HG03460 (cell line): Measurements from ENCODE around the gene CILP2.

Experiments used
- ATAC-seq: cut with Tn5 transposase; IDR thresholded peaks from one replicate; pipeline ENCODE4 v1.9.1; 2021; ENCODE audit not compliant: unreplicated experiment

The CILP2 gene

GRCh38 chr19:19505669-19506326 is 32.3 kb upstream of the CILP2 start:
- ATAC-seq = no peak

- ATAC-seq = no peak
These were observed 31.5 kb upstream of the CILP2 start for GRCh38 chr19:19506592-19506991.

GRCh38 chr19:19507354-19507753 is 30.7 kb upstream of the CILP2 start:
- no peak for ATAC-seq

- no peak for ATAC-seq
These were observed 29.8 kb upstream of the CILP2 start for GRCh38 chr19:19508217-19508616.

DNA sequence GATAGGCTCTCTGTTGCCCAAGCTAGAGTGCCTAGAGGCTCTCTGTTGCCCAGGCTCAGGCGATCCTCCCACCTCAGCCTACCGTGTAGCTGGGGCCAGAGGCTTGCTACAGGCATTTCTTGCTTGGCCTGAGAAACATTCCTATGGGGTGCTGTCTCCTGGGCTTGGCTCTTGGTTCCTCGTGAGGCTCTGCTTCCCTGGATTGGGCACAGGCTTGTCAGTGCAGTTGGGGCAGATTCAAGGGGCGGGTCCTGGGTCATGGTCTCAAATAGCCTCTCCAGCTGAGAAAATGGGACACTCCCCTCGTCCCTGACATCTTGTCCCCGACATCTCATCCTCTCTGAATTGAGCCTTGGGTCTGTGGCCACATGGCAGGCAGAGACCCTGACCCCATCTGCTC is 27.6 kb upstream of the CILP2 start:
- ATAC-seq = no peak

DNA sequence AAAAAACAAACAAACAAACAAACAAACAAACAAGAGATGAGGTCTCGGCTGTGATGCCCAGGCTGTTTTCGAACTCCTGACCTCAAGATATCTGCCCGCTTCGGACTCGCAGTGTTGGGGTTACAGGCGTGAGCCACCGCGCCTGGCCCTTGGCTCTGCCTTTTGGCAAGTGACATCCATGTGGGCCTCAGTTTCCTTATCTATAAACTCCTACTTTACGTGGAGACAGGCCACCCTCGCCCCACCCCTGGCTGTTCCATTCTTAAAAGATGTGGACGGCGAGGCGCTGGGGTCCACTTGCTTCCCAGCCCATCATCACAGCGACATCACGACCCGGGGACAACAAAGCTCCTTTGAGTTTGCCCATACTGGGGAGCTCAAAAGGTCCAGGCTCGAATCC is 24.4 kb upstream of the CILP2 start:
- no peak for ATAC-seq

- ATAC-seq = no peak
These were observed 23.8 kb upstream of the CILP2 start for GRCh38 chr19:19514215-19514657.

DNA sequence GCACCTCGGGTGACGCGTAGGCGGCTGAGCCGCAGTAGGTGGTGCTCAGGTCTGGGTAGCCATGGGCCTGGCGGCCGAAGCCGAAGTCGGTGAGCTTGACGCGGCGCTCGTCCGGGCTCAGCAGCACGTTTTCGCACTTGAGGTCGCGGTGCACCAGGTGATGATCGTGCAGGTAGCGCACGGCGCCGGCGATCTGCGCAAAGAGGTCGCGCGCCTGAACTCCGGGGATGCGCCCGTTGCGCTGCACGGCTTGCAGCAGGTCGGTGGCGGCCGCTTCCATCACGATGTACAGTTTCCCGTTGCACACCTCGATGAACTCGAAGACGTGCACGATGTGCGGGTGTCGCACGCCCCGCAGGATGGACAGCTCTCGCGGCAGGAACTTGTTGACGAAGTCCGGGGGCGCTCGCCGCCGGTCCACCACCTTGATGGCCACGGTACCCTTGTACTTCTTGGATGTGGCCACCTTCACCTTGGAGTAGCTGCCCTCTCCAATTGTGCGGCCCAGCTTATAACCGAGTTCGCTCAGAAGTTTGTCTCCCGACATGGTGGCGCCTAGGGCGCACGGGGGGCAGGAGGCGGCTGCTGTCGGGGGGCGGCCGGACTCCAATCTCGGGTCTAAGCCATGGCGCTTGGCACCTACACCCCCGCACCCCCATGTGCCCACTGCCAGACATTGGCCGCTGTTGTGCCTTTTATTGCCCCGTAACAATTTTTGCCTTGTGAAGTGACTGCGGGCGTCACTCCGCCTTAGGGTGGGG is 23.0 kb upstream of the CILP2 start, which contains the start of gene TSSK6:
Gene TSSK6 (minus strand): TSS at position 668 of the 761 bp plus-strand sequence. CDS start 121 bp downstream, at position 547.
- no peak for ATAC-seq

GRCh38 chr19:19515642-19516519 is 22.2 kb upstream of the CILP2 start, which contains the start of gene NDUFA13:
NDUFA13 (plus strand) TSS chr19:19516225; CDS start chr19:19516239, 14 bp downstream.
- peak; percentile 92 for ATAC-seq

DNA sequence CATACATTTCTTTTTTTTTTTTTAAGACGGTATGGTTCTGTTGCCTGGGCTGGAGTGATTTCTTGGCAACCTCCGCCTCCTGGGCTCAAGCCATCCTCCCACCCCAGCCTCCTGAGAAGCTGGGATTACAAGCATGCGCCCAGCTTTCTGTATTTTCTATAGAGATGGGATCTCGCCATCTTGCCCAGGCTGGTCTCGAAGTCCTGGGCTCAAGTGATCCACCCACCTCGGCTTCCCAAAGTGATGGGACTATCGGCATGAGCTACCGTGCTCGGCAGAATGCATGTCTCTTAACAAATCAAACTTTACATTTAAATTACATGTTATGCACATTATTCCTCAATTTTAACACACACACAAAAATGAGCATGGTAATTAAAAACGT is 20.8 kb upstream of the CILP2 start:
- ATAC-seq = no peak

GRCh38 chr19:19520989-19521388 is 17.1 kb upstream of the CILP2 start:
- ATAC-seq = no peak

DNA sequence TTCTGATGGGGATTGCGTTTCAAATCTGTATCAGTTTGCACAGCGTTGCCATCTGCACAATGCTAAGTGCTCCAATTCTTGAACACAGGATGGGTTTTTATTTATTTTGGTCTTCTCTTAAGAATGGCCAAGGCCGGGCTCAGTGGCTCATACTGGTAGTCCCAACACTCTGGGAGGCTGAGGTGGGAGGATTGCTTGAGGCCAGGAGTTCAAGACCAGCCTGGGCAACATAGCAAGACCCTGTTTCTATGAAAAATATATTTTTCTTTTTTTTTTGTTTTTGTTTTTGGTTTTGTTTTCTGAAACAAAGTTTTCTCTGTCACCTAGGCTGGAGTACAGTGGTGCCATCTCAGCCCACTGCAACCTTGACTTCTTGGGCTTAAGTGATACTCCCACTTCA is 14.9 kb upstream of the CILP2 start:
- no peak for ATAC-seq

DNA sequence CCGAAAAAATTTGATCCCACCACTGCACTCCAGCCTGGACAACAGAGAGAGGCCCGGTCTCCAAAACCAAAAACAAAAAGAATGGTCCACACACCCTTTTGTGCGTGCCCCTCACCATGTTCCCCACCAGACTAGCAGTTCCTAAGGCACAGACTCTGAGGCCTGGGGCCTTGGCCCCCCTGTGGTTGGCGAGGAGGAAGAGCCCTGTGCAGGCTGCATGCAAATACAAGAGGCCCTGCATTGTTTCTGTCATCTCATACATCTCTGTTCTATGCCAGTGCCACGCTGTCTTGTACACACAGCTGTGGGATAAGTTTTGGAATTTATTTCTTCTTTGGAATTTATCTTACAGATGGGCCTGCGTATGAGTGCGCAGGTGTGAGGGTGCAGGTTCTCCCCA is 14.0 kb upstream of the CILP2 start:
- ATAC-seq = no peak

GRCh38 chr19:19525611-19526380 is 12.3 kb upstream of the CILP2 start:
- ATAC-seq = no peak

DNA sequence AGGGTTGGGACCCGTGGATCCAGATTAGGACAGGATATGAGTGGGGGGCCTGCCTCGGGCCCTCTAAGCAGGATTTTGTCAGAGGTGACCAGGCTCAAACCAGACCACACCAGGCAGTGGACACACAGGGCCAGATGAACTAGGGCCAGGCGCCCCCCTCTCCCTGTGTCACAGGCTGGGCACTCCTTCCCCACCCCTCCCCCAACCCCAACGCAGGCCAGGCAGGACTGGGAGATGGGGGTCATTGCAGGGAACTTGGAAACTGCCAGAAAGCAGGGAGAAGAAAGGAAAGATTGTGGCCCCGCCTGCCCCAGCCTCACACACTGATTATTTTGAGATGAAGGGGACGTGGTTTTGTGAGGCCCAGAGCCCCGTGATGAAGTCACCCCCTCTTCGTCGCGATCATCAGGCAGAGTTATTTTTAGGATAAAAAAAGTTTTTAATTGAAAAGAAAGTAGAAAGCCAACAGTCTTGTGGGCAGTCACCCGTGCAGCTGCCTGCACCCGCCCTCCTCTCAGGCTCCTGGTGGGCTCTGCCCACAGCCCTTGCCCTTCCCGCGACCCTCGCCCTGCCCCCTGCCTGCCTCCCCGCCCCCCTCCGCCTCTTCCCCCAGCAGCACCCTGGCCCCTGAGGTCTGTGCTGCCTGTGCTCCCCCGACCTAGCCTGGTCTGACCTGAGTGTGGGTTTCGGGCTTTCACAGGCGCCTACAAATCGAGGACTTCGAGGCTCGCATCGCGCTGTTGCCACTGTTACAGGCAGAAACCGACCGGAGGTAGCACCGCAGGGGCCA is 11.3 kb upstream of the CILP2 start:
- no peak for ATAC-seq

DNA sequence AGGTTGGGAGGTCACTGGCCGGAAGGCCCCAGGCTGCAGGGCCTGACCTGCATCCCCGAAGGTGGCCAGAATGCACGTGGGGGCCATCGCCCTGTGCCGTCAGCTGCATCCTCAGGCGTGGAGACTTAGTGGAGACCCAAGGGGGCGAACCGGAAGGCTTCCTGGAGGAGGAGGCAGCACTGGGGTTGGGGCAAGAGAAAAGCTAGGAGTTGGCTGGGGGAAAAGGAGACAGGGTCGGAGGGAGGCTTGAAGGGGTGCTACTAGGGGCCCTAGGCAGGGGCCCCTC is 10.8 kb upstream of the CILP2 start:
- ATAC-seq = no peak

DNA sequence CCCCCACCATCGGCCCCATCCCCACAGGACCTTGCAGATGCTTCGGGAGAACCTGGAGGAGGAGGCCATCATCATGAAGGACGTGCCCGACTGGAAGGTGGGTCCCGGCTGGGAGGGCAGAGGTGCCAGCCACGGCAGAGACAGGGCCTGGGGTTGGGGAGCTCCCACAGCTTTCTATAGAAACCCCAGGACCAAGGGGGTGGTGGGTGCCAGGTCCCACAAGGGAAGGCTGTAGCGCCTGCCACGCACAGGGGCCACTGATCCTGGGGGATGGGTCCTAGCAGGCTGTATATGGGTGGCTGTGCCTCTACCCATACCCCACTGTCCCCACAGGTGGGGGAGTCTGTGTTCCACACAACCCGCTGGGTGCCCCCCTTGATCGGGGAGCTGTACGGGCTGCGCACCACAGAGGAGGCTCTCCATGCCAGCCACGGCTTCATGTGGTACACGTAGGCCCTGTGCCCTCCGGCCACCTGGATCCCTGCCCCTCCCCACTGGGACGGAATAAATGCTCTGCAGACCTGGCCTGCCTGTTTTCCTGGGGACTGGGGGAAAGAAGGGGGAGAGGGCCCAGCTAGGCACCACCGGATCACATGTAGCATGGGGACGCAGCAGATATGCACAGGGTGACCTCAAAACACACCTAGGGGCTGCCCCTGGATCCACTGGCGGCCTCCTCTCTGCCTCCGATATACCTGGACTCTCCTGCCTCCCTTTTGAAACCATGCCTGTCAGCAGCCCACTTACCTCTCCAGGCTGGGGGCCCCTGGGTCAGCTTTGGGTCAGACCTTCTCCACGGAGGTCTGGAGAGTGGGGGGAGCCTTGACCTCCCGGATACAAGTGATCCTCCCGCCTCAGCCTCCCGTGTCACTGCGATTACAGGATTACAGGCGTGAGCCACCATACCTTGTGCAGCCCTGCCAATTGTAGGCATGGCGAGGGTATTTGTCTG is 10.1 kb upstream of the CILP2 start:
- no peak for ATAC-seq

GRCh38 chr19:19528721-19529490 is 9.2 kb upstream of the CILP2 start, which contains the start of gene YJEFN3:
YJEFN3 (plus strand) TSS chr19:19528911; CDS start chr19:19528933, 22 bp downstream.
- no peak for ATAC-seq
